ENCODE data around the gene RRAD. TPM values are rescaled to one million over a fixed set of nuclear protein-coding genes. Genes with fewer than 3 reads are reported as not detected.
A peak's percentile ranks its signal among the peaks of the same experiment; 100 is the strongest.

The RRAD gene
- total RNA-seq, 1 donor = 4.3 TPM

DNA sequence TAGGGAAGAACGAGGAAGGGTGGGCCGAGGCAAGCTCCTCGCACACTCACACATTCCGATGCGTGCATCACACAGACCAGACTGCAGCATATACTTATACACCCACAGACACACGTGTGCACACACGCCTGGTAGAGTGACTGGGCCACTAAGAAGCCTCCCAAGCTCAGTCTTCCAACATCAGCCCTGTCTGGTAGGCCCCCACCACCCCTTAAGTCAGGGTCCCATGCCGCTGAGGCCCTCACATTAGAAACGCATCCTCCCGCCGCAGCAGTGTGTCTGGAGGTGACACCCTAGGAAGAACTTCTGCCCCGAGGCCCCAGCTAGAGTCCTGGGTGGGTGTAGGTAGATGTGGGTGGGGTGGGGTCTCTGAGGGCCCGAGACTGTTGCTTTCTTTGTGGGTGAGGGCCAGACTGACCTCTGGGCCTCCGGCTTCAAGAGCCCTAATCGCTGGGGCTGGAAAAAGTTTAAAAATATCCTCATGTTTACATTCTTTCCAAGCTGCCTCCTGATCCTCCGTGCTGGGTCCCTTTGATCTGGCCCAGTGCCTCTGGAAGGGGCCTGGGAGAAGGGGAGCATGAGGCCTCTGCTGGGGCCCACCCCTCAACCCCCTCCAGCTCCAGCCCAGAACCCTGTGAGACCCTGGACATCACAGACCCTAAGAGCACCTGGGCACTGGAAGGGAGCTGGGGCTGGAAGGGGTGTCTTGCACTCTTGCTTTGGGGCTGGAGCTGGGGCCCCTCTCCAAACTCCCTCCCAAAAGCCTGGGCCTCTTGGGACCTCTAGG, 20.3 kb downstream of the RRAD start:
- Histone ChIP-seq H3K27me3 (ENCODE audit: insufficient read depth, low read length) (peaks cover 17% of the 10 kb centered on the region), H4K20me1 (ENCODE audit: insufficient read depth, low read length) (no peaks in the 10 kb centered on the region), H3K79me2 (ENCODE audit: insufficient read depth, low read length) (no peaks in the 10 kb centered on the region), H3K4me1 (ENCODE audit: insufficient read depth, low read length) (peaks cover 15% of the 10 kb centered on the region), H2AFZ (ENCODE audit: low read length) (no peak overlapping the region), H3K4me3 (ENCODE audit: insufficient read depth, low read length) (no peak overlapping the region), H3K9me3 (ENCODE audit: low read depth, low read length) (no peaks in the 10 kb centered on the region), H3K36me3 (ENCODE audit: insufficient read depth, low read length) (no peaks in the 10 kb centered on the region), H3K4me2 (ENCODE audit: insufficient read depth, low read length) (no peak overlapping the region), H3K27ac (ENCODE audit: low read depth, low read length) (no peak overlapping the region)
- TF ChIP-seq CTCF (IDR thresholded peaks at IDR 0.05; ENCODE audit: extremely low read depth, low read depth, low read length) = no peak
- DNase-seq (ENCODE audit: insufficient read length, low spot score, missing footprints) = peak; percentile 80

- Histone ChIP-seq H2AFZ (ENCODE audit: low read length) (no peak overlapping the region), H3K27me3 (ENCODE audit: insufficient read depth, low read length) (peaks cover 17% of the 10 kb centered on the region), H3K79me2 (ENCODE audit: insufficient read depth, low read length) (no peaks in the 10 kb centered on the region), H3K36me3 (ENCODE audit: insufficient read depth, low read length) (no peaks in the 10 kb centered on the region), H3K27ac (ENCODE audit: low read depth, low read length) (no peak overlapping the region), H3K9me3 (ENCODE audit: low read depth, low read length) (no peaks in the 10 kb centered on the region), H3K4me2 (ENCODE audit: insufficient read depth, low read length) (no peak overlapping the region), H4K20me1 (ENCODE audit: insufficient read depth, low read length) (no peaks in the 10 kb centered on the region), H3K4me1 (ENCODE audit: insufficient read depth, low read length) (peaks cover 21% of the 10 kb centered on the region), H3K4me3 (ENCODE audit: insufficient read depth, low read length) (no peak overlapping the region)
- TF ChIP-seq CTCF (IDR thresholded peaks at IDR 0.05; ENCODE audit: extremely low read depth, low read depth, low read length) = no peak
- DNase-seq (ENCODE audit: insufficient read length, low spot score, missing footprints) = no peak
Observed at GRCh38 chr16:66904428-66904845, 20.9 kb downstream of the RRAD start.

GRCh38 chr16:66903544-66904427, 21.5 kb downstream of the RRAD start:
- TF ChIP-seq CTCF (IDR thresholded peaks at IDR 0.05; ENCODE audit: extremely low read depth, low read depth, low read length) = no peak
- DNase-seq (ENCODE audit: insufficient read length, low spot score, missing footprints) = peak; percentile 87

More at GRCh38 chr16:66903544-66904427, 21.5 kb downstream of the RRAD start:
- Histone ChIP-seq H3K36me3 (ENCODE audit: insufficient read depth, low read length) (no peaks in the 10 kb centered on the region), H3K4me2 (ENCODE audit: insufficient read depth, low read length) (no peak overlapping the region), H3K27me3 (ENCODE audit: insufficient read depth, low read length) (peaks cover 13% of the 10 kb centered on the region), H3K79me2 (ENCODE audit: insufficient read depth, low read length) (no peaks in the 10 kb centered on the region), H4K20me1 (ENCODE audit: insufficient read depth, low read length) (no peaks in the 10 kb centered on the region), H2AFZ (ENCODE audit: low read length) (no peak overlapping the region), H3K4me3 (ENCODE audit: insufficient read depth, low read length) (no peak overlapping the region), H3K9me3 (ENCODE audit: low read depth, low read length) (no peaks in the 10 kb centered on the region), H3K4me1 (ENCODE audit: insufficient read depth, low read length) (peaks cover 27% of the 10 kb centered on the region), H3K27ac (ENCODE audit: low read depth, low read length) (no peak overlapping the region)

Measured in osteoblast (primary cell).